Neural cell (in vitro differentiated cells): Measurements from ENCODE around the gene CBLB.

ENCODE experiments used
- CTCF ChIP-seq: fragments of 450-650 bp; IDR thresholded peaks from 2 replicates; pipeline ENCODE4 v1.5.1; 2014; ENCODE audit warnings: antibody characterized with exemption, mild to moderate bottlenecking, moderate library complexity; ENCODE audit not compliant: poor library complexity, severe bottlenecking
- MXI1 ChIP-seq: fragments of 450-650 bp; conservative IDR thresholded peaks from 2 replicates; pipeline ENCODE4 v1.6.1; 2014; ENCODE audit warnings: antibody characterized with exemption, mild to moderate bottlenecking; ENCODE audit not compliant: poor library complexity, severe bottlenecking
- REST ChIP-seq: IDR thresholded peaks from 2 replicates; pipeline ENCODE4 v1.6.1; 2012; ENCODE audit warnings: borderline replicate concordance

GRCh38 chr3:105700575-105700974 lies 168.2 kb downstream of the CBLB start:
- TF ChIP-seq CTCF (no peak), REST (no peak), MXI1 (no peak)
